Osteocyte (in vitro differentiated cells): ENCODE data around the gene DYNC2H1. TPM values are rescaled to one million over a fixed set of nuclear protein-coding genes. Genes with fewer than 3 reads are reported as not detected.

Experiments
- DNase-seq: peaks from one replicate; pipeline ENCODE4 v3.0.0; 2021; ENCODE audit warnings: mixed read lengths; ENCODE audit not compliant: unreplicated experiment; ENCODE audit errors: extremely low spot score
- H3K27ac Mint-ChIP-seq: one replicate; pipeline ENCODE4 v1.8.0; 2021; ENCODE audit warnings: mild to moderate bottlenecking, mixed read lengths; ENCODE audit not compliant: unreplicated experiment
- H3K27me3 Mint-ChIP-seq: one replicate; pipeline ENCODE4 v1.8.0; 2021; ENCODE audit warnings: mixed read lengths; ENCODE audit not compliant: unreplicated experiment
- H3K36me3 Mint-ChIP-seq: one replicate; pipeline ENCODE4 v1.8.0; 2021; ENCODE audit warnings: mixed read lengths; ENCODE audit not compliant: unreplicated experiment
- H3K4me1 Mint-ChIP-seq: one replicate; pipeline ENCODE4 v1.8.0; 2021; ENCODE audit warnings: mixed read lengths; ENCODE audit not compliant: unreplicated experiment
- H3K4me3 Mint-ChIP-seq: one replicate; pipeline ENCODE4 v1.8.0; 2021; ENCODE audit warnings: mild to moderate bottlenecking, moderate library complexity, mixed read lengths; ENCODE audit not compliant: unreplicated experiment
- H3K9me3 Mint-ChIP-seq: one replicate; pipeline ENCODE4 v1.8.0; 2021; ENCODE audit warnings: mixed read lengths; ENCODE audit not compliant: unreplicated experiment
- total RNA-seq: library from RNA; stranded (reverse); gene quantifications from 2 replicates; pipeline ENCODE4 v1.2.1, GENCODE V29; 2021
- TF ChIP-seq, protein P1 (sequence below): fragments of 200-600 bp; sonication (generic); IDR thresholded peaks from 2 replicates; pipeline ENCODE4 v1.5.0; 2021; ENCODE audit warnings: antibody characterized with exemption, mild to moderate bottlenecking, moderate library complexity

Gene DYNC2H1
- total RNA-seq, 1 donor from 2014 or later: 23.4 TPM

GRCh38 chr11:103322821-103323220 is 213.6 kb downstream of the DYNC2H1 start:
- Mint-ChIP-seq H3K27me3 (no peaks in the 10 kb centered on the region), H3K36me3 (peaks cover 8% of the 10 kb centered on the region), H3K9me3 (no peaks in the 10 kb centered on the region), H3K27ac (no peak overlapping the region), H3K4me1 (peaks cover 8% of the 10 kb centered on the region), H3K4me3 (no peak overlapping the region)
- no peak for DNase-seq
- TF ChIP-seq, protein P1, sequence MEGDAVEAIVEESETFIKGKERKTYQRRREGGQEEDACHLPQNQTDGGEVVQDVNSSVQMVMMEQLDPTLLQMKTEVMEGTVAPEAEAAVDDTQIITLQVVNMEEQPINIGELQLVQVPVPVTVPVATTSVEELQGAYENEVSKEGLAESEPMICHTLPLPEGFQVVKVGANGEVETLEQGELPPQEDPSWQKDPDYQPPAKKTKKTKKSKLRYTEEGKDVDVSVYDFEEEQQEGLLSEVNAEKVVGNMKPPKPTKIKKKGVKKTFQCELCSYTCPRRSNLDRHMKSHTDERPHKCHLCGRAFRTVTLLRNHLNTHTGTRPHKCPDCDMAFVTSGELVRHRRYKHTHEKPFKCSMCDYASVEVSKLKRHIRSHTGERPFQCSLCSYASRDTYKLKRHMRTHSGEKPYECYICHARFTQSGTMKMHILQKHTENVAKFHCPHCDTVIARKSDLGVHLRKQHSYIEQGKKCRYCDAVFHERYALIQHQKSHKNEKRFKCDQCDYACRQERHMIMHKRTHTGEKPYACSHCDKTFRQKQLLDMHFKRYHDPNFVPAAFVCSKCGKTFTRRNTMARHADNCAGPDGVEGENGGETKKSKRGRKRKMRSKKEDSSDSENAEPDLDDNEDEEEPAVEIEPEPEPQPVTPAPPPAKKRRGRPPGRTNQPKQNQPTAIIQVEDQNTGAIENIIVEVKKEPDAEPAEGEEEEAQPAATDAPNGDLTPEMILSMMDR: no peak

DNA sequence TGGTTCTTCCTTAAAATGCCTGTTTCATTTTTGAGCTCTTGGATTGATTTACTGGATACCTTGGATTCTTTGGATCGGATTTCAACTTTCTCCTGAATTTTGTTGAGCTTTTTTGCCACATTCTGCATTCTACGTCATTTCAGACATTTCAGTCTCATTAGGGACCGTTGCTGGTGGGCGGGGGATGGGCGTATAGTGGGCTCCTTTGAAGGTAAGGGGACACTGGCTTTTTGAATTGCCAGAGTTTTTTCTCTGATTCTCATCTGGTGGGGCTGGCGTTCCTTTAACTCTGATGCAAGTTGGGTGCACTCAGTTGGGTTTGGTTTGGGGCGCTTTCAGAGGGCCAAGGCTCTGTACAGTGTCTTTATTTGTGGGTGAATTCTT is 216.5 kb downstream of the DYNC2H1 start:
- H3K27ac Mint-ChIP-seq: no peak overlapping the region

DNA sequence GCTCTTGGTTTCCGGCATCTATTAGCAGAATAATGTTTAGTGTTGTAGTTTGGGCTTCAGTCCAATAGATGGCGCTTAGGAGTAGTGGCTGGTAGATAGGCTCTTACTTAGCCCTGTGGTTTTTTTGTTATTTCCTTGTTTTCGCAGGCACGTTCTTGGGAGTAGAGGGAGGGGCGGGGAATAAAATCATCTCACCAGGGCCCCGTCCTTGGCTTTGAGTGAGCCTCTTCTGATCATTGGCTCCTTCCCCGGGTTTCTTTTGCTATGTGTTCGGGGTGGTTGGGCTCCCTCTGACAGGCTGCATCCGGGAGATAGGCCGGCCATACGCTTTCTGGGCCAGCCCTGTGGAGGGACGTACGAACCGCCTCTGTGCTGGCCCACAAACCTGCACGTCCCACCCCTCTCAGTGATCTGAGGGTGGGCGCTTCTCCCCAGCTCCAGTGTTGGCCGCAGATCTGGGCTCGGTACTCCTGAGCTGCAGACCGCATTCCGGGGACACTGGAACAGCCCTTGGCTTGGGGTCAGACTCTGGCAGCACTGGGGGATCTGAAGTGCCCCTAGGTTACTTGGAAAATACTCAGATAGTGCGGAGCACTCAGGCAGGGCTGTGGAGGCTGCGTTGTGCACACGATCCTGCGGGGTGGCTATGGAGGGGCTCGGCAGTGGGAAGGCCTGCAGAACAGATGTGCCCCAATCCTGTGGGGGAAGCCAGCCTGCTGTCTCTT is 217.0 kb downstream of the DYNC2H1 start:
- H3K27ac Mint-ChIP-seq: no peak overlapping the region
- no peak for DNase-seq
- H3K4me1 Mint-ChIP-seq: peaks cover 8% of the 10 kb centered on the region
- TF ChIP-seq, protein P1: peak; percentile 79
- peaks cover 8% of the 10 kb centered on the region for H3K36me3 Mint-ChIP-seq
- no peaks in the 10 kb centered on the region for H3K27me3 Mint-ChIP-seq
- no peak overlapping the region for H3K4me3 Mint-ChIP-seq
- no peaks in the 10 kb centered on the region for H3K9me3 Mint-ChIP-seq

More for the DNA sequence above, 216.5 kb downstream of the DYNC2H1 start:
- DNase-seq: no peak
- no peaks in the 10 kb centered on the region for H3K27me3 Mint-ChIP-seq
- peaks cover 8% of the 10 kb centered on the region for H3K36me3 Mint-ChIP-seq
- no peak overlapping the region for H3K4me3 Mint-ChIP-seq
- H3K9me3 Mint-ChIP-seq: no peaks in the 10 kb centered on the region
- TF ChIP-seq, protein P1: no peak
- H3K4me1 Mint-ChIP-seq: peaks cover 8% of the 10 kb centered on the region

GRCh38 chr11:103327721-103328120 is 218.5 kb downstream of the DYNC2H1 start:
- DNase-seq: no peak
- Mint-ChIP-seq H3K4me3 (no peak overlapping the region), H3K4me1 (peaks cover 8% of the 10 kb centered on the region), H3K27ac (no peak overlapping the region), H3K9me3 (no peaks in the 10 kb centered on the region), H3K27me3 (no peaks in the 10 kb centered on the region), H3K36me3 (peaks cover 14% of the 10 kb centered on the region)
- TF ChIP-seq, protein P1: no peak

GRCh38 chr11:103332409-103332808 is 223.2 kb downstream of the DYNC2H1 start:
- Mint-ChIP-seq H3K4me3 (no peak overlapping the region), H3K9me3 (peaks cover under 1% of the 10 kb centered on the region), H3K36me3 (peaks cover 12% of the 10 kb centered on the region), H3K27me3 (no peaks in the 10 kb centered on the region), H3K4me1 (no peaks in the 10 kb centered on the region), H3K27ac (no peak overlapping the region)
- DNase-seq: no peak
- TF ChIP-seq, protein P1: no peak
